ENCODE results near the gene KCNMB3.
"Not testable (repeated sequence)": the region's sequence is repeated elsewhere in the genome, so short reads cannot be mapped to it uniquely, and the experiment has no call there.

KCNMB3 gene

GRCh38 chr3:179263134-179263533, 12.2 kb upstream of the KCNMB3 start:
- no peak for DNase-seq

- peak; percentile 57 for DNase-seq
Measured at GRCh38 chr3:179260949-179261765, 10.2 kb upstream of the KCNMB3 start.

- DNase-seq: not testable (repeated sequence)
Measured at GRCh38 chr3:179259959-179260756, 9.2 kb upstream of the KCNMB3 start.

- no peak for DNase-seq
Measured at GRCh38 chr3:179258820-179259219, 7.9 kb upstream of the KCNMB3 start.

GRCh38 chr3:179257742-179258141, 6.8 kb upstream of the KCNMB3 start:
- DNase-seq: not testable (repeated sequence)

GRCh38 chr3:179256813-179257212, 5.9 kb upstream of the KCNMB3 start:
- no peak for DNase-seq

GRCh38 chr3:179247289-179248015, 3.5 kb downstream of the KCNMB3 start:
- no peak for DNase-seq

- DNase-seq: no peak
Measured at GRCh38 chr3:179244878-179245277, 6.0 kb downstream of the KCNMB3 start.

GRCh38 chr3:179242859-179243258, 8.1 kb downstream of the KCNMB3 start:
- not testable (repeated sequence) for DNase-seq

- not testable (repeated sequence) for DNase-seq
Measured at GRCh38 chr3:179240299-179240698, 10.6 kb downstream of the KCNMB3 start.

- DNase-seq: no peak
Measured at GRCh38 chr3:179236669-179237301, 14.1 kb downstream of the KCNMB3 start.

GRCh38 chr3:179234199-179234598, 16.7 kb downstream of the KCNMB3 start:
- no peak for DNase-seq

- DNase-seq: no peak
Measured at GRCh38 chr3:179233043-179233442, 17.9 kb downstream of the KCNMB3 start.

GRCh38 chr3:179229177-179229576, 21.7 kb downstream of the KCNMB3 start:
- no peak for DNase-seq

GRCh38 chr3:179227349-179227748, 23.6 kb downstream of the KCNMB3 start:
- no peak for DNase-seq

- no peak for DNase-seq
Measured at GRCh38 chr3:179224584-179224983, 26.3 kb downstream of the KCNMB3 start.

GRCh38 chr3:179223548-179223947, 27.4 kb downstream of the KCNMB3 start:
- no peak for DNase-seq

- DNase-seq: not testable (repeated sequence)
Measured at GRCh38 chr3:179218213-179218612, 32.7 kb downstream of the KCNMB3 start.

GRCh38 chr3:179215550-179215949, 35.4 kb downstream of the KCNMB3 start:
- not testable (repeated sequence) for DNase-seq

- DNase-seq: no peak
Measured at GRCh38 chr3:179200790-179201189, 50.1 kb downstream of the KCNMB3 start.

GRCh38 chr3:179196700-179197099, 54.2 kb downstream of the KCNMB3 start:
- DNase-seq: no peak

- DNase-seq: no peak
Measured at GRCh38 chr3:179196098-179196497, 54.8 kb downstream of the KCNMB3 start.

GRCh38 chr3:179194931-179195330, 56.0 kb downstream of the KCNMB3 start:
- DNase-seq: no peak
